GM12878 (cell line): ENCODE data around the gene IRF6. TPM values are rescaled to one million over a fixed set of nuclear protein-coding genes. Genes with fewer than 3 reads are reported as not detected.

Experiments used
- ASH2L ChIP-seq: fragments of 300-600, 200-600 bp; sonication (generic); IDR thresholded peaks from 2 replicates; pipeline ENCODE4 v1.6.1; 2017; ENCODE audit warnings: low read depth, mild to moderate bottlenecking, borderline replicate concordance
- BCL11A ChIP-seq: IDR thresholded peaks from 2 replicates; pipeline ENCODE4 v1.6.1; 2011; ENCODE audit warnings: low read depth, low read length
- CEBPB ChIP-seq, 2 experiments: fragments of 150-350 bp in 1 of 2; IDR thresholded peaks; 2 replicates each; pipeline ENCODE4 v1.6.1; 2012 to 2014; ENCODE audit warnings: low read depth in 2 of 2, low read length in 2 of 2, borderline replicate concordance in 1 of 2, inconsistent platforms in 1 of 2
- CHD1 ChIP-seq: IDR thresholded peaks from 2 replicates; pipeline ENCODE4 v1.6.1; 2012; ENCODE audit warnings: low read depth, low read length, improper control_type of control experiment
- RELB ChIP-seq: fragments of 450-650 bp; IDR thresholded peaks from 2 replicates; pipeline ENCODE4 v1.6.1; 2017; ENCODE audit warnings: low read depth, mild to moderate bottlenecking, moderate library complexity
- SREBF1 ChIP-seq: IDR thresholded peaks from 2 replicates; pipeline ENCODE4 v1.6.1; 2012; ENCODE audit warnings: mild to moderate bottlenecking, low read length
- polyA plus RNA-seq, 11 experiments: library from polyadenylated mRNA; depleted of rRNA in 4 of 11; unstranded in 6 of 11; stranded (reverse) in 5 of 11; fragments of >200 nt; fragmentation: Nextera tagmentation in 4 of 11; fragmentation: Illumina TruSeq in 1 of 11; extraction: Ambion mirVana in 4 of 11; extraction: Trizol in 1 of 11; gene quantifications; 1 replicate in 1 of 11; 2 replicates in 10 of 11; pipeline versions ENCODE4 v1.2.1 to v1.2.3, GENCODE V29; 2011 to 2016; ENCODE audit warnings: inconsistent platforms in 2 of 11, missing spikeins in 2 of 11, low read depth in 1 of 11
- total RNA-seq, 4 experiments: library from RNA; depleted of rRNA in 3 of 4; stranded (reverse); fragments of >200 nt in 3 of 4; fragmentation: Illumina TruSeq in 1 of 4; extraction: Trizol in 1 of 4; gene quantifications; 2 replicates each; pipeline versions ENCODE4 v1.2.1 to v1.2.3, GENCODE V29; 2013 to 2021
- TF ChIP-seq, protein P1 (sequence below): IDR thresholded peaks from 2 replicates; pipeline ENCODE4 v1.6.1; 2011; ENCODE audit warnings: borderline replicate concordance, low read depth, mild to moderate bottlenecking, moderate library complexity, mixed read lengths, low read length; ENCODE audit not compliant: insufficient read depth; ENCODE audit errors: extremely low read length
- TF ChIP-seq, protein P2 (sequence below): IDR thresholded peaks from 2 replicates; pipeline ENCODE4 v1.6.1; 2011; ENCODE audit warnings: low read depth, low read length, improper control_type of control experiment, borderline replicate concordance
- TF ChIP-seq, protein P3 (sequence below): IDR thresholded peaks from 2 replicates; pipeline ENCODE4 v1.6.1; 2012; ENCODE audit warnings: low read depth, low read length, improper control_type of control experiment

The IRF6 gene
- total and polyA plus RNA-seq, 10 of the 15 experiments (the other 5 are each of a cell fraction or from before 2014, with no cell fraction given), result 0.04 to 0.50 (median 0.09) TPM; not detected in 1

DNA sequence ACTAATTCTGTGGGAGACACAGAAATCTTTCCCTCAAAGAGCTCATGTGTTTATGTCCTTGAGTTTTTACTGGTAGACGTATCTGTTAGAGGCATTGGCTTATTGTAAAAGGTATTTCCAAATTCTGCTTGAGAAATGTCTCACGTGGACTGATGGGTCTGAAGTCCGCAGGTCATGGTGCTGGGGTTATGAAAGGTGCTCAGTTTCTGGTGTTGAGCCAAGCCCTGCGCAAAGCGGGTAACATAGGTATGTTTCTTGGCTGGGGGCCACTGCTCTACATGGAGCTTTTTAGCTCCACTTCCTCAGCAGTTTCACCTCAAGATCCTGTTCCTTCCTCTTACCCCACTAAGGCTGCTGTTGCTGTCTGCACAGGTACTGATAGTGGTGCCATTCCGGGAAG is 32.6 kb upstream of the IRF6 start (continued):
- TF ChIP-seq RELB, result no peak
- no peak for TF ChIP-seq SREBF1
- TF ChIP-seq, protein P1, sequence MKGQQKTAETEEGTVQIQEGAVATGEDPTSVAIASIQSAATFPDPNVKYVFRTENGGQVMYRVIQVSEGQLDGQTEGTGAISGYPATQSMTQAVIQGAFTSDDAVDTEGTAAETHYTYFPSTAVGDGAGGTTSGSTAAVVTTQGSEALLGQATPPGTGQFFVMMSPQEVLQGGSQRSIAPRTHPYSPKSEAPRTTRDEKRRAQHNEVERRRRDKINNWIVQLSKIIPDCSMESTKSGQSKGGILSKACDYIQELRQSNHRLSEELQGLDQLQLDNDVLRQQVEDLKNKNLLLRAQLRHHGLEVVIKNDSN, result no peak
- TF ChIP-seq, protein P2, sequence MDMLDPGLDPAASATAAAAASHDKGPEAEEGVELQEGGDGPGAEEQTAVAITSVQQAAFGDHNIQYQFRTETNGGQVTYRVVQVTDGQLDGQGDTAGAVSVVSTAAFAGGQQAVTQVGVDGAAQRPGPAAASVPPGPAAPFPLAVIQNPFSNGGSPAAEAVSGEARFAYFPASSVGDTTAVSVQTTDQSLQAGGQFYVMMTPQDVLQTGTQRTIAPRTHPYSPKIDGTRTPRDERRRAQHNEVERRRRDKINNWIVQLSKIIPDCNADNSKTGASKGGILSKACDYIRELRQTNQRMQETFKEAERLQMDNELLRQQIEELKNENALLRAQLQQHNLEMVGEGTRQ, result no peak
- no peak for TF ChIP-seq CHD1
- TF ChIP-seq, protein P3, sequence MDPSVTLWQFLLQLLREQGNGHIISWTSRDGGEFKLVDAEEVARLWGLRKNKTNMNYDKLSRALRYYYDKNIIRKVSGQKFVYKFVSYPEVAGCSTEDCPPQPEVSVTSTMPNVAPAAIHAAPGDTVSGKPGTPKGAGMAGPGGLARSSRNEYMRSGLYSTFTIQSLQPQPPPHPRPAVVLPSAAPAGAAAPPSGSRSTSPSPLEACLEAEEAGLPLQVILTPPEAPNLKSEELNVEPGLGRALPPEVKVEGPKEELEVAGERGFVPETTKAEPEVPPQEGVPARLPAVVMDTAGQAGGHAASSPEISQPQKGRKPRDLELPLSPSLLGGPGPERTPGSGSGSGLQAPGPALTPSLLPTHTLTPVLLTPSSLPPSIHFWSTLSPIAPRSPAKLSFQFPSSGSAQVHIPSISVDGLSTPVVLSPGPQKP, result no peak
- TF ChIP-seq CEBPB (IDR thresholded peaks at IDR 0.05; ENCODE audit: borderline replicate concordance in 1 of 2, low read depth in 2 of 2, low read length in 2 of 2), result no peak
- TF ChIP-seq BCL11A, result no peak
- no peak for TF ChIP-seq ASH2L
